GM19043 (cell line): ENCODE data around the gene GPR85.
"Not testable (repeated sequence)": the region's sequence is repeated elsewhere in the genome, so short reads cannot be mapped to it uniquely, and the experiment has no call there.

Experiments
- ATAC-seq: cut with Tn5 transposase; IDR thresholded peaks from one replicate; pipeline ENCODE4 v1.9.1; 2021; ENCODE audit warnings: low read depth; ENCODE audit not compliant: unreplicated experiment

Gene GPR85

DNA sequence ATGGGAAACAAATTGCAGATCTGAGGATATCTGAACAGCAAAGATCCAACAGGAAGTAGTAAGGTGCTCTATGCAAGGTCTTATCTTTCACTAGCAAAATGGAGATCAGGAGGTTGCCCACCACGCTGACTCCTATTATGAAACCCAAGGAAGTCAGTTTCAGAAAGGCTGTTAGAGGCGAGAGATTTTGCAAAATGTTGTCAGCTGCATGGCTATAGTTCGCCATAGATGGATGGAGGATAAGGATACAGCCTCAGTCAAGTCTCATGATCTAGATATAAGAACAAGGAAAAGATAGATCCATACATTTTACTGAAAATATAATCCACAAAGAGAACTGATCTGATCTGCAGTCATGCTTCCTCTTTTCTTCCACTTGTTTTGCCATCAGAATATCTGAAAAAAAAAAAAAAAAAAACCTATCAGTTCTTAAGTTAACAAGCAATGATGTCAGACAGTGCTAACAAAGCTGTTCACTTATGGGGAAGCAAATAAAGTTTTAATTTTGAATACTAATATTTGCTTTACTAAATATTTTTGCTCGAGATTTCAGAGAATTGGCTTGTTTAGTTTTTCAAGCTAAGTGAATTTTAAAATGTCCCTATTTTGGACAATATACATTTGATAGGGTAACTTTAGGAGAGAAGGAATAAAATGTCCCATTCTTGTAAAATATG lies 2.0 kb downstream of the GPR85 start:
- no peak for ATAC-seq

DNA sequence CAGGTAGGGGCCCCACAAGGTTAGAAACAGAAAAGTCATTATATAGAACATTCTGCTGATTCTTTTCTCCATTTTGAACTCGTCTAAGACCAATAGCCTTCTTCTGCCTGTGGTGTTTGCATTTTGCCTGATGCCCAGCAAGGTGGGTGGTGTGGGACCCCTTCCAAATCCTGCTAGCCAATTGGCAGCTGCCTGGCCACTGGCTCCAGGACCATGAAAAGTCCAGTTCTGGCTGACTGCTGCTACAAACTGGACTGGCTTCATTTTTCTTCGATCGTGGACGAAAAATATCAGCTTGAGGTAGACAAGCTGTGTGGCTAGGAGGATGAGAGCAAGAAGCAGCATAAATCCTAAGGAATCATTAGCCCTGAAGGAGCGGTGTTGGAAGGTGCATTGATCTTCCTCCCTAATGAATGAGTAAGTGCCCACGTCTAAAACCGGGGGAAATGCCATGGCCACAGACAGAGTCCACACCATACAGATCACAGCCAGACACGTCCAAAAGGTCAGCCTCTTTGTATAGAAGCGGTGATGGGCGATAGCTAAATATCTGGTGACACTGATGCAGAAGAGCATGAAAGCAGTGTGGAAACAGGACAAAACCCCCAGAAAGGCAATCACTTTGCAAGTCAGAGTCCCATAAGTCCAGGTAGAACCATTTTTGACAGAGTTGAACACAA lies 2.7 kb downstream of the GPR85 start:
- no peak for ATAC-seq

GRCh38 chr7:113083132-113083815 lies 3.4 kb downstream of the GPR85 start:
- ATAC-seq: no peak

DNA sequence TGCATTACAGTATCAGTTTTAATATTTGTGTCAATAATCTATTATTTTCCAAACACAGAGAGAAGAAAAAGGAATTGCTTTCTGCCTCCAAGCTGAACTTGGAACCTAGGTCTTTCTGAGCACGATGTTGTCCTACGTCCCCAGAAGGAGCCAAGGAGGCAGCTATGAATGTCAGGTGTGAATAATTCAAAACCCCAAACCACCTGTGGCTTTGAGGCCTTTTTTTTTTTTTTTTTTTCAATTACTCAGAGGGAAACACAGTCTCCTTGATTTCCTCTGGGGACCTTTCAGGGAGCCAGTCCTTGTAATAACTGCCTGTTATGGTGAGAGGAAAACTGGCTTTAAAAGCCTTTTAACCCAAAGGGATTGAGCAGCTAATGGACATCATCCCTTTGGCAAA lies 8.3 kb downstream of the GPR85 start:
- ATAC-seq: no peak

- ATAC-seq: no peak
These were observed 9.9 kb downstream of the GPR85 start for GRCh38 chr7:113076703-113077102.

DNA sequence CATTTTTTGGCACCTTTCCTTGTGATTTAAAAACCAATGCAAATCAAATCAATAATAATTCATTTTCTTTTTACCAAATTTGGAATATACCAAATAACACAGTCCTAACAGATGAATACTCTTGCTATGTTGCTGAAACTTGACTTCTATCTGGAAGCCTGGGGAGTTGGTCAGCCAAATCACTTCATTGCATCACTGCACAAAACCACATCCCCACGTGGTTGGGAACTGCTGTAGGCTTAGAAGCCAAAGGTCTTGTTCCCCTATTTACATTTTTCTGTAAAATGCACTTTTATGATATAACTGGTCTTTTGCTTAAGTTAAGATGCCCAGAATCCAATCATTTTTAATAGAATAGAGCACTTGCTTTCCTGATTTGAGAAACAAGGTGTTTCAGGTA lies 15.2 kb downstream of the GPR85 start:
- ATAC-seq: no peak

- ATAC-seq: no peak
These were observed 24.1 kb downstream of the GPR85 start for GRCh38 chr7:113062499-113062898.

GRCh38 chr7:113060100-113060499 lies 26.5 kb downstream of the GPR85 start:
- ATAC-seq: no peak

DNA sequence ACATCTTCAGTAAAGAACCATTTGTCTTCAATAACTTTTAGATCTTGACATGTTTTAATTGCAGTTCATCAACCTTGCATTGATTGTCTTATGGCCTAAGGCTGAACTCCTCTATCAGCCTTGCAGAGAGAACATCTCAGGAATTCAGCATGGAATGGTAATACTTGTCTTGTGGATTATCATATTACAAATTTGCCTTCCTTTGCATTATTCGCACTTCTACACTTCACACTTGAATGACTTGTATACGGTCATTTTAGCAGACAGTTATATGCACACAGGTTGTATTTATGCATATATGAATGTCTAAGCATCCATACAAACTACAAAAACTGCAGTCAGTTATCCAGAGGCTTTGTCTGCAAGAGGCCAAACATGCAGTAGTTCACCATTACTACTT lies 31.7 kb downstream of the GPR85 start:
- no peak for ATAC-seq

- ATAC-seq: not testable (repeated sequence)
These were observed 32.4 kb downstream of the GPR85 start for GRCh38 chr7:113054272-113054671.

DNA sequence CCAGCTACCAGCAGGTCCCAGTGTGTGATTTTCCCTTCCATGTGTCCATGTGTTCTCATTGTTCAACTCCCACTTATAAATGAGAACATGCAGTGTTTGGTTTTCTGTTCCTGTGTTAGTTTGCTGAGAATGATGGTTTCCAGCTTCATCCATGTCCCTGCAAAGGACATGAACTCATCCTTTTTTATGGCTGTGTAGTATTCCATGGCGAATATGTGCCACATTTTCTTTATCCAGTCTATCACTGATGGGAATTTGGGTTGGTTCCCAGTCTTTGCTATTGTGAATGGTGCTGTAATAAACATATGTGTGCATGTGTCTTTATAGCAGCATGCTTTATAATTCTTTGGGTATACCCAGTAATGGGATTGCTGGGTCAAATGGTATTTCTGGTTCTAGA lies 37.4 kb downstream of the GPR85 start:
- ATAC-seq: not testable (repeated sequence)

DNA sequence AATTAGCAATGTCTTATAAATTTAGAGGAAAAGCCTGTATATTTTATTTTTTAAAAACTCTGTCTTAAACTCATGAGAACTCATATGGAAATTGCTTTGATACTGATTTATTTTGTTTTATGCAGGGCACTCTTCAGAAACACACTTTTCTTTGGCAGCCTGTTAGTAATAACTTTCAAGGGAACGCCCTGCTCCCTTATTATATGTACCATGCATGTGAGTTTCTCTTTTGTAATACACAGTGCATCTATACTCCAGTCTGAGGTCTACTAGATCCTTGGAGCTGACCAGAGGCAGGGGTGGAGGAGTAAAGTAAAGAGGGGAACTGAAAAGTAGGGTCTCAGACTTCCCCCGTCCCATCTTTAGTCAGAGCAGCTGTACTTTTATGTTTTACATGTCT lies 40.2 kb downstream of the GPR85 start:
- no peak for ATAC-seq

DNA sequence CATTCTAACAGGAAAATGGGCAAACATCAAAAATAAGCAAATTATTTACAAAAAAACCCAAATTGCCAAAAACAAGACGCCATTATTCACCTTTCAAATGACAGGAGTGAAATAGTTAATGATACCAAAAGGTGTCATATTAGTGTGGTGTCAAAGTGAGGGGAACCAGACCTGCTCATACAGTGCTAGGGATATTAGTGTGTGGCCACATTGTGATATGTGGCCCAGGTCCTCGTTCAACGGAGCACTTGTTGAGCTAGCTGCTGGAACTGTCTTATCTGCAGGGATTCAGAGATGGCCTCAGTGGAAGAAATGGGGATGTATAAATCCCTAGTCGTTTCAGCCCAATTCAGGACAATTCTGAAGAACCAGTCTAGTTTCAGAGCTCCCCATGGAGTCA lies 41.2 kb downstream of the GPR85 start:
- no peak for ATAC-seq

GRCh38 chr7:113044394-113044793 lies 42.2 kb downstream of the GPR85 start:
- ATAC-seq: no peak

- ATAC-seq: no peak
These were observed 45.8 kb downstream of the GPR85 start for GRCh38 chr7:113040849-113041248.

DNA sequence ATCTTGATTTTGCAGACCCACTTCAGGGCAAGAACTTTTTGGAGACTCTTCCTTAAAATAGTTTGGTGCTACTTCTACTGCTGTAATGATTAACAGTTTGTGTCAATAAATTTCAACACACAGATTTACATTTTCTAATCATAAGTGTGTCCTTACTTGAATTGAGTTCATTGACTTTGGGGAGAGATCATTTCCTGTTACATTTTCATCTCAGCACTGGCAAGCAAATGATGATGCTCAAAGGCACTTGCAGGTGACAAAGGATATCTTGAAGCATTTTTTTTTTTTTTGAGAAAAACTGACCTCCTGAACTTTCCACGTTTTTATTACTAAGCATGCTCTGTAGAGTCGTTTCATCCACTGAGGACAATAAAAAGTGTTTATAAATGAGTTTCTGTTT lies 52.7 kb downstream of the GPR85 start:
- no peak for ATAC-seq
